ENCODE results near the gene SLC41A1.

DNA sequence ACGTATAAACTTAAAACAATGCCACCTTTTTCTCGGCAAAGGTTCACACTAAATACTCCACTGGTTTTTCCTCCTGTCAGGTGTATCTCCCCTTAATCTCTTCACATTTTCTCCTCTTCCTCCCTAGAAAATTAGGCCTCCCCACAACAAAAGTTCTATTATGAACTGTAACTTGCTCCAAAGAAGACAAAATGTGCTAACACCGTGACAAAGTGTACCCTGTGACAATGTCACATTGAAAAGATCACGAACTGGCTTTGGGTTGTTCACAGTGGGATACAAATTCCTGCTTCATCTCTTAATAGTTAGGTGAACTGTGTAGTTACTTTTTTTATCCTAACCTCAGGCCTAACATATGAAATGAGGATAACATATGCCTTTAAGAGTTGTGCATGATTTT is 69.0 kb downstream of the SLC41A1 start:
- TF ChIP-seq POLR2A (IDR thresholded peaks at IDR 0.05), result no peak
- no peak for TF ChIP-seq CTCF (IDR thresholded peaks at IDR 0.05)
